Measurements from ENCODE around the gene PLEKHG2.
A peak's percentile ranks its signal among the peaks of the same experiment; 100 is the strongest.

Gene PLEKHG2

DNA sequence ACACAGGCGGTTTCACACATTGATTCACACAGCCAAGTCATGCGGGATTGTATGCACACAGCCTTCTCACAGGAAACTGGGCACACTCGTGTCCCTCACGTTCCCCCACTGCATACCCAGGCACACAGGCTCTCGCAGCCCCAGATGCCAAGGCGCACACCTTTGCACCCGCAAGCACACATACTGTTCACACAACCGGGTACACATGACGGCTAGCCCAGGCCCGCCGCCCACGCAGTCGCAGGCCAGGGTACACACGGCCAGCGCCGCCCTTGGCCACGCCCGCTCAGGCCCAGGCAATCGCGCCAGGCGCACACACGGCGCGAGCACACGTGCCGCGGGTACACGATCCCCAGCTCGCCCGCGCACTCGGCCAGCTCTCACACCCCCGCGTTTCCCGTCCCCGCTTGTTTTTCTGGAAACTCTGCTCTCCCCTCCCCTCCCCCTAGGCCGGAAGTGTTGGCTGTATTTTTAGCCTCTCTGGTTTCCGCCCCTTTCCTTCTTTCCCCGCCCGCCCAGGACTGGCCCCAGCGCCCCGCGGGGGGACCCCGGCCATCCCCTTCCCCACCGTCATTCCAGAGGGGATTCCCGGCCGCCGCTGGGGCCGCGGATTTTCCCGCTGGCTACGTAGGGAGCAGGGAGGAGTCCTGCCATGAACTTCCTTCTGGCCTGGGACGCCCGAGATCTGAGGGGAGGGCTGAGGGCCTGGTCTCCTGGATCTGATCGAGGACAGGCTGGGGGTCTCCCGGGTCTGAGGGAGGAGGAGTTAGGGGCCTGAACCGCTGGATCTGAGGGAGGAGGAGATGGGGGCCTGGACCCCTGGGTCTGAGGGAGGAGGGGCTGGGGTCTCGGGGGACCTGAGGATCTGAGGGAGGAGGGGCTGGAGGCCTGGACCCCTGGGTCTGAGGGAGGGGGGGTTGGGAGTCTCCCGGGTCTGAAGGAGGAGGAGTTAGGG is 9.8 kb upstream of the PLEKHG2 start:
- no peaks in the 10 kb centered on the region for H3K27me3 ChIP-seq (replicated peaks; ENCODE audit: control insufficient read depth, insufficient read depth, low read length)
- H3K4me3 ChIP-seq (ENCODE audit: low read length) = peak overlapping the region; percentile 76
- H3K9me3 ChIP-seq (ENCODE audit: control insufficient read depth, low read length) = no peaks in the 10 kb centered on the region
- H3K36me3 ChIP-seq (ENCODE audit: control insufficient read depth, insufficient read depth, low read length, severe bottlenecking) = peaks cover under 1% of the 10 kb centered on the region
- DNase-seq (ENCODE audit: low read depth) = peak; percentile 95
- H3K9ac ChIP-seq (ENCODE audit: low read length) = peak overlapping the region; percentile 88
- peaks cover 43% of the 10 kb centered on the region for H3K4me1 ChIP-seq (ENCODE audit: control insufficient read depth, insufficient read depth, low read length)

DNA sequence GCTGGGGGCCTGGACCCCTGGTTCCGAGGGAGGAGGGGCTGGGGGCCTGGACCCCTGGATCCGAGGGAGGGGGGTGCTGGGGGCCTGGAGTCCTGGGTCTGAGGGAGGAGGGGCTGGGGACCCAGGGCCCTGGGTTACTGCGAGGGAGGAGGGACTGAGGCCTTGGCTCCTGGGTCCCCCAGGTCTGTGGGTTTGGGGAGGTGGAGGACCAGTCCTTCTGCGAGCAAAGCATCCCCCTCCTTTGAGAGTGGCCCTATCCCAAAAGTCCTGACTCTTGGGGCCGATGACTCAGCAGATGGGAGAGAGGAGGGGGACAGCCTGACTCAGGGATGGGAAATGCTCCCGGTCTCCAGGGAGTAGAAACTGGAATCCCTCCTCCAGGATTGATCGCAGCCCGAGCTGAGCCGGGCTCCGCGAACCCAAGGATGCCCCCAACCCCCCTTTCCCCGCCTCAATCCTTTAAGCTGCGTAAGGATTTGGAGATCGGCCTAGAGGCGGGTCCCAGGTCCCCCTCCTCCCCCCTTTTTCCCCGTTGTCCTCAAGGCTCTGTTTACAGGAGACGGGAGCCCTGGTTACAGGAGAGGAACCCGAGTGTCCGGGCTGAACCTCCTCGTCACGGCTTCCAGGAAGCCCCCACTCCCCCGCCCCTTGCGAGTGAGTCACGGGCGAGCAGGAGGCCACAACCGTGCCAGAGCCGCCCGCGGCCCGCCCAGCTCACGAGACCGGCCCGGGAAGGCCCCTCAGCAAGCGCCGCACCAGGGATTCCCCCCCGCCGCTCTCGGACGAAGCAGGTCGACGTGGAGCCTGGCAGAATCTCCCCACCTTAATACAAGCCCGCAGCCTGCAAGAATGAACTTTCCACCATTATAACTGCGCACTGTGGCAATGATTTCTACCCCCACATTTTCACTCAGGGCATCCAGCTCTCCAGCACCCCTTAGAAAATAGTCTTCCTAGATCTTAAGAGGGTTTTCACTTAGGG is 8.8 kb upstream of the PLEKHG2 start:
- Histone ChIP-seq H3K4me1 (ENCODE audit: control insufficient read depth, insufficient read depth, low read length) (peaks cover 38% of the 10 kb centered on the region), H3K36me3 (ENCODE audit: control insufficient read depth, insufficient read depth, low read length, severe bottlenecking) (peaks cover 10% of the 10 kb centered on the region), H3K9ac (ENCODE audit: low read length) (peak overlapping the region; percentile 88), H3K27me3 (replicated peaks; ENCODE audit: control insufficient read depth, insufficient read depth, low read length) (no peaks in the 10 kb centered on the region), H3K4me3 (ENCODE audit: low read length) (peak overlapping the region; percentile 76), H3K9me3 (ENCODE audit: control insufficient read depth, low read length) (no peaks in the 10 kb centered on the region)
- DNase-seq (ENCODE audit: low read depth) = peak; percentile 100

DNA sequence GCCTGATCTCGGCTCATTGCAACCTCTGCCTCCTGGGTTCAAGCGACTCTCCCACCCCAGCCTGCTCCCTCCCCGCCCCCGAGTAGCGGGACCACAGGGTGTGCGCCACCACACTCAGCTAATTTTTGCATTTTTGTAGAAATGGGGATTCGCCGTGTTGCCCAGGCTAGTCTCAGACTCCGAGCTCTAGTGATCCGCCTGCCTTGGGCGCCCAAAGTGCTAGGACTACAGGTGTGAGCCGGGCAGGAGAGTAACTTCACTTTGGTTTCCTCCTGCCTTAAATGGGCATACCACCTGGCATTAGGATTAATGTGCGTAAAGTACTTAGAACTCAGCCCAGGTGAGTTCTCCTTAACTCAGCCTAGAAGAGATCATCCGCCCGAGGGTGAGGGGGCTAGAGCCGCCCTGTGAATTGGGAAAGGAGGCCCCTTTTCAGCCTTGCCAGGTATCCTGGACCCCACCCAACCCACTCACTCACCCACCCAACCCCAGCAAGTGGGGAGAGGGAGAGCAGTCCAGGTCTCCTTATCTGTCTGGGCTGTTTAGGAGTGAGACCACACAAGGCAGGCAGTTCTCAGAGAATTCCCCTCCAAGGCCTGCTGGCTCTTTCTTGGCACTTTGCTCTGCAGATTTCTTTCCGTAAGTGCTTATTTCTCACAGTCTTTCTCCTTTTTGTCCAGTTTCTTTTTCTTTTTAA is 7.1 kb upstream of the PLEKHG2 start:
- Histone ChIP-seq H3K9ac (ENCODE audit: low read length) (peak overlapping the region; percentile 88), H3K4me3 (ENCODE audit: low read length) (peak overlapping the region; percentile 83), H3K27me3 (replicated peaks; ENCODE audit: control insufficient read depth, insufficient read depth, low read length) (no peaks in the 10 kb centered on the region), H3K4me1 (ENCODE audit: control insufficient read depth, insufficient read depth, low read length) (peaks cover 40% of the 10 kb centered on the region), H3K36me3 (ENCODE audit: control insufficient read depth, insufficient read depth, low read length, severe bottlenecking) (peaks cover 15% of the 10 kb centered on the region), H3K9me3 (ENCODE audit: control insufficient read depth, low read length) (no peaks in the 10 kb centered on the region)
- DNase-seq (ENCODE audit: low read depth) = peak; percentile 30

DNA sequence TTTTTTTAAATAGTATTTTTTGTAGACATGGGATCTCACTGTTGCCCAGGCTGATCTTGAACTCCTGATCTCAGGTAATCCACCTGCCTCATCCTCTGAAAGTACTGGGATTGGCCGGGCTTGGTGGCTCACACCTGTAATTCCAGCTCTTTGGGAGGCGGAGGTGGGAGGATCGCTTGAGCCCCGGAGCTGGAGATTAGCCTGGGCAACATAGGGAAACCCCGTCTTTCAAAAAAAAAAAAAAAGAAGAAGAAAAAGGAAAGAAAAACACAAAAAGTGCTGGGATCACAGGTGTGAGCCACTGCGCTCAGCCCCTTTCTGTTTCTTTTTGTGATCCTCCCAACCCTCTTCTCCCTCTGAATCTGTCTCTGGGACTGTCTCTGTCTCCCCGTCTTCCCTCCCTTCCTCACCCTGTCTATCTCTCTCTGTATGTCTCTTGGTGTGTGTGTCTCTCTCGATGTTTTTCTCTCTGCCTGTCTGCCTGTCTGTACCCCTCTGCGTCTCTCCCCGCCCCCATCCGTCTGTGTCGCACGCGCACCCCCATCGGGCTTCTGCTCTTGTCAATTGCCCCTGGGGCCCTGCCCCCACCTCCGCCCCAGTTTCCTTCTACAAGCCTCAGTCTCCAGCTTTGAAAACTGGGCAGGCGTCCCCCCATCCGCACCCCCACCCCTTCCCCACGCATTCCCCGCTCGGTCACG is 6.4 kb upstream of the PLEKHG2 start:
- Histone ChIP-seq H3K36me3 (ENCODE audit: control insufficient read depth, insufficient read depth, low read length, severe bottlenecking) (peaks cover 15% of the 10 kb centered on the region), H3K4me3 (ENCODE audit: low read length) (peak overlapping the region; percentile 83), H3K9me3 (ENCODE audit: control insufficient read depth, low read length) (no peaks in the 10 kb centered on the region), H3K9ac (ENCODE audit: low read length) (peak overlapping the region; percentile 88), H3K4me1 (ENCODE audit: control insufficient read depth, insufficient read depth, low read length) (peaks cover 47% of the 10 kb centered on the region), H3K27me3 (replicated peaks; ENCODE audit: control insufficient read depth, insufficient read depth, low read length) (no peaks in the 10 kb centered on the region)
- no peak for DNase-seq (ENCODE audit: low read depth)

DNA sequence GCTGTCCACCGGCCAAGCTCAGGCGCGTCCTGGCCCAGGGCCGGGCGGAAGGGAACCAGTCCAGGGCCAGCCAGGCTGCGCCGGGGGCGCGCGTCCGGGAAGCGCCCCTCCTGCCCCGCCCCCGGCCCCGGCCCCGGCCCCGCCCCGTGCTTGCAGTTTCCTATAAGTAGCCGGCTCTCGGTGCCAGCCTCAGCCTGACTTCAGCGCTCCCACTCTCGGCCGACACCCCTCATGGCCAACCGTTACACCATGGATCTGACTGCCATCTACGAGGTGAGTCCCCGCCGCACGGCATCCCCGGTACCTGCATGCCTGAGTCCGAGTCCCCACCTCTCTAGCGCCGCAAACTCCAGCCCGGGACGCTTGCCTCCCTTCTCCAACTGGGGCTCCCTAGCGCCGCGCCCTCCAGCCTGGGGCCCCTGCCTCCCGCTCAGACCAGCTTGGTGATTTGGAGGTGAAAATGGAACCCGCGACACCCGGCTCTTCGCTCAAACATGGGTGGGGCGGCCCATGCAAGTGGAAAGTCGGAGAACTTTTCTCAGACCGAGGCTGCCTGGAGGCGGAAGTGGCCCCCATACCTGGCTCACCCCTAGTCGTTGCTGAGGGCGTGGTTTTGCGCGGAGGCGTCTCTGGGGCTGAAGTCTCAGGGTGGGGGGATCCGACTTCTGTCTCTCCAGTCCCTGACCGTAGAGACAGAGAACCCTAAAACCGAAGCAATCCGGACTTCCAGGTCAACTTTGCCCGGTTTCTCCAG is 5.6 kb upstream of the PLEKHG2 start, which contains the start of gene ZFP36:
TSS of gene ZFP36 (plus strand) at position 192 of the 754 bp plus-strand sequence. CDS start at position 250, 58 bp downstream.
- peak within 1 kb of the TSS; percentile 100 for H3K9ac ChIP-seq (ENCODE audit: low read length)

DNA sequence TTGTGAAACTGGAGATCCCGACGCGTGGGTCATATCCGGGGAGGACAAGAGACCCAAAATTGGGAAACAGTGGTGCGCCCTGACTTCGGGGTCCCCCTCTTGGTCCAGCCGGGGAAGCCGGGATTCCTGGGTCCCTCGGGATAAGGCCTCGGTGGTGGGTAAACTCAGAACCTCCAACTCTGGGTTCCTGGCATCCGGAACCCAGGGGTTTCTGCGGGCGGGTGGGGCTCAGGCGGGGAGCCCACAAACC is 5.1 kb upstream of the PLEKHG2 start:
- no peaks in the 10 kb centered on the region for H3K27me3 ChIP-seq (replicated peaks; ENCODE audit: control insufficient read depth, insufficient read depth, low read length)
- no peaks in the 10 kb centered on the region for H3K9me3 ChIP-seq (ENCODE audit: control insufficient read depth, low read length)
- H3K4me3 ChIP-seq (ENCODE audit: low read length) = peak overlapping the region; percentile 99
- peak overlapping the region; percentile 100 for H3K9ac ChIP-seq (ENCODE audit: low read length)
- no peak for DNase-seq (ENCODE audit: low read depth)
- peaks cover 15% of the 10 kb centered on the region for H3K36me3 ChIP-seq (ENCODE audit: control insufficient read depth, insufficient read depth, low read length, severe bottlenecking)
- H3K4me1 ChIP-seq (ENCODE audit: control insufficient read depth, insufficient read depth, low read length) = peaks cover 42% of the 10 kb centered on the region

More for the DNA sequence above, 5.6 kb upstream of the PLEKHG2 start, which contains the start of gene ZFP36:
- H3K27me3 ChIP-seq (replicated peaks; ENCODE audit: control insufficient read depth, insufficient read depth, low read length) = no peaks in the 10 kb centered on the region
- no peaks in the 10 kb centered on the region for H3K9me3 ChIP-seq (ENCODE audit: control insufficient read depth, low read length)
- peak within 1 kb of the TSS; percentile 99 for H3K4me3 ChIP-seq (ENCODE audit: low read length)
- H3K4me1 ChIP-seq (ENCODE audit: control insufficient read depth, insufficient read depth, low read length) = peaks cover 47% of the 10 kb centered on the region
- peak; percentile 95 for DNase-seq (ENCODE audit: low read depth)
- peaks cover 15% of the 10 kb centered on the region for H3K36me3 ChIP-seq (ENCODE audit: control insufficient read depth, insufficient read depth, low read length, severe bottlenecking)

DNA sequence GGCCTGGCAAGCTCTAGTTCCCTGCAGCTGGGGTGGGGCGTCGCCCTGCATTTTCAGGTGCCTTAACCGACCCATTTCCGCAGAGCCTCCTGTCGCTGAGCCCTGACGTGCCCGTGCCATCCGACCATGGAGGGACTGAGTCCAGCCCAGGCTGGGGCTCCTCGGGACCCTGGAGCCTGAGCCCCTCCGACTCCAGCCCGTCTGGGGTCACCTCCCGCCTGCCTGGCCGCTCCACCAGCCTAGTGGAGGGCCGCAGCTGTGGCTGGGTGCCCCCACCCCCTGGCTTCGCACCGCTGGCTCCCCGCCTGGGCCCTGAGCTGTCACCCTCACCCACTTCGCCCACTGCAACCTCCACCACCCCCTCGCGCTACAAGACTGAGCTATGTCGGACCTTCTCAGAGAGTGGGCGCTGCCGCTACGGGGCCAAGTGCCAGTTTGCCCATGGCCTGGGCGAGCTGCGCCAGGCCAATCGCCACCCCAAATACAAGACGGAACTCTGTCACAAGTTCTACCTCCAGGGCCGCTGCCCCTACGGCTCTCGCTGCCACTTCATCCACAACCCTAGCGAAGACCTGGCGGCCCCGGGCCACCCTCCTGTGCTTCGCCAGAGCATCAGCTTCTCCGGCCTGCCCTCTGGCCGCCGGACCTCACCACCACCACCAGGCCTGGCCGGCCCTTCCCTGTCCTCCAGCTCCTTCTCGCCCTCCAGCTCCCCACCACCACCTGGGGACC is 4.6 kb upstream of the PLEKHG2 start:
- Histone ChIP-seq H3K4me3 (ENCODE audit: low read length) (peak overlapping the region; percentile 99), H3K4me1 (ENCODE audit: control insufficient read depth, insufficient read depth, low read length) (peaks cover 38% of the 10 kb centered on the region)
- DNase-seq (ENCODE audit: low read depth) = peak; percentile 66

DNA sequence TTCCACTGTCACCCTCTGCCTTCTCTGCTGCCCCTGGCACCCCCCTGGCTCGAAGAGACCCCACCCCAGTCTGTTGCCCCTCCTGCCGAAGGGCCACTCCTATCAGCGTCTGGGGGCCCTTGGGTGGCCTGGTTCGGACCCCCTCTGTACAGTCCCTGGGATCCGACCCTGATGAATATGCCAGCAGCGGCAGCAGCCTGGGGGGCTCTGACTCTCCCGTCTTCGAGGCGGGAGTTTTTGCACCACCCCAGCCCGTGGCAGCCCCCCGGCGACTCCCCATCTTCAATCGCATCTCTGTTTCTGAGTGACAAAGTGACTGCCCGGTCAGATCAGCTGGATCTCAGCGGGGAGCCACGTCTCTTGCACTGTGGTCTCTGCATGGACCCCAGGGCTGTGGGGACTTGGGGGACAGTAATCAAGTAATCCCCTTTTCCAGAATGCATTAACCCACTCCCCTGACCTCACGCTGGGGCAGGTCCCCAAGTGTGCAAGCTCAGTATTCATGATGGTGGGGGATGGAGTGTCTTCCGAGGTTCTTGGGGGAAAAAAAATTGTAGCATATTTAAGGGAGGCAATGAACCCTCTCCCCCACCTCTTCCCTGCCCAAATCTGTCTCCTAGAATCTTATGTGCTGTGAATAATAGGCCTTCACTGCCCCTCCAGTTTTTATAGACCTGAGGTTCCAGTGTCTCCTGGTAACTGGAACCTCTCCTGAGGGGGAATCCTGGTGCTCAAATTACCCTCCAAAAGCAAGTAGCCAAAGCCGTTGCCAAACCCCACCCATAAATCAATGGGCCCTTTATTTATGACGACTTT is 3.9 kb upstream of the PLEKHG2 start:
- DNase-seq (ENCODE audit: low read depth) = peak; percentile 64
- H3K36me3 ChIP-seq (ENCODE audit: control insufficient read depth, insufficient read depth, low read length, severe bottlenecking) = peaks cover 15% of the 10 kb centered on the region
- peaks cover 34% of the 10 kb centered on the region for H3K4me1 ChIP-seq (ENCODE audit: control insufficient read depth, insufficient read depth, low read length)
- H3K9ac ChIP-seq (ENCODE audit: low read length) = peak overlapping the region; percentile 100
- peak overlapping the region; percentile 99 for H3K4me3 ChIP-seq (ENCODE audit: low read length)
- H3K9me3 ChIP-seq (ENCODE audit: control insufficient read depth, low read length) = no peaks in the 10 kb centered on the region
- no peaks in the 10 kb centered on the region for H3K27me3 ChIP-seq (replicated peaks; ENCODE audit: control insufficient read depth, insufficient read depth, low read length)

More for the DNA sequence above, 4.6 kb upstream of the PLEKHG2 start:
- Histone ChIP-seq H3K9ac (ENCODE audit: low read length) (peak overlapping the region; percentile 100), H3K36me3 (ENCODE audit: control insufficient read depth, insufficient read depth, low read length, severe bottlenecking) (peaks cover 15% of the 10 kb centered on the region), H3K9me3 (ENCODE audit: control insufficient read depth, low read length) (no peaks in the 10 kb centered on the region), H3K27me3 (replicated peaks; ENCODE audit: control insufficient read depth, insufficient read depth, low read length) (no peaks in the 10 kb centered on the region)

All from adipocyte (in vitro differentiated cells).